ENCODE data around the gene DNAH5.
A peak's percentile ranks its signal among the peaks of the same experiment; 100 is the strongest.

The DNAH5 gene

GRCh38 chr5:13976867-13977830, 32.7 kb upstream of the DNAH5 start:
- TF ChIP-seq POLR2AphosphoS5 (IDR thresholded peaks at IDR 0.05; ENCODE audit: low read depth, low read length) (no peak), POLR2A (IDR thresholded peaks at IDR 0.05; ENCODE audit: low read depth, low read length) (no peak), TAF1 (IDR thresholded peaks at IDR 0.05; ENCODE audit: borderline replicate concordance, low read depth, low read length) (no peak)
- no peak for DNase-seq (ENCODE audit: insufficient read length)
- no peak for FAIRE-seq

- FAIRE-seq = no peak
- no peak for DNase-seq (ENCODE audit: insufficient read length)
- no peak for TF ChIP-seq POLR2A (IDR thresholded peaks at IDR 0.05; ENCODE audit: low read depth, low read length)
- no peak for TF ChIP-seq TAF1 (IDR thresholded peaks at IDR 0.05; ENCODE audit: borderline replicate concordance, low read depth, low read length)
- no peak for TF ChIP-seq POLR2AphosphoS5 (IDR thresholded peaks at IDR 0.05; ENCODE audit: low read depth, low read length)
Measured at GRCh38 chr5:13976223-13976622, 31.7 kb upstream of the DNAH5 start.

GRCh38 chr5:13975246-13975645, 30.8 kb upstream of the DNAH5 start:
- TF ChIP-seq POLR2AphosphoS5 (IDR thresholded peaks at IDR 0.05; ENCODE audit: low read depth, low read length) (no peak), POLR2A (IDR thresholded peaks at IDR 0.05; ENCODE audit: low read depth, low read length) (no peak), TAF1 (IDR thresholded peaks at IDR 0.05; ENCODE audit: borderline replicate concordance, low read depth, low read length) (no peak)
- DNase-seq (ENCODE audit: insufficient read length) = no peak
- no peak for FAIRE-seq

DNA sequence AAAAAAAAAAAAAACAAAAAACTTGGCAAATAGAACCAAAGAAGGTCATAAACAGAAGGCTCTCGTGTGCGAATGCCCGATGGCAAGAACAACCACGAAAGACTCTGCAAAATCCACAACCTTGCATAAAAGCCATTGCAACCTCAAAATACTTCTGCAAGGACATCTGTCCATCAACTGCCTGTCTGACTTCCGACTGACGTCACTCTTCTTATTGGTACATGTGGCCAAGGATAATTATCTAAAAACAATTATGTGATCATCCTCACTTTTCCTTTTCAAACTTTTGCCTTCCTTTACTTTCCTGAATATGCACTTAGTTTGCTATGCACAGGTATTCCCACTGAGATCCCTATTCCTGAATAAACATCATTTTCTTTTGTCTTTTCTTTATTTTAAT, 29.2 kb upstream of the DNAH5 start:
- TF ChIP-seq TAF1 (IDR thresholded peaks at IDR 0.05; ENCODE audit: borderline replicate concordance, low read depth, low read length) (no peak), POLR2AphosphoS5 (IDR thresholded peaks at IDR 0.05; ENCODE audit: low read depth, low read length) (no peak), POLR2A (IDR thresholded peaks at IDR 0.05; ENCODE audit: low read depth, low read length) (no peak)
- no peak for FAIRE-seq
- DNase-seq (ENCODE audit: insufficient read length) = no peak

DNA sequence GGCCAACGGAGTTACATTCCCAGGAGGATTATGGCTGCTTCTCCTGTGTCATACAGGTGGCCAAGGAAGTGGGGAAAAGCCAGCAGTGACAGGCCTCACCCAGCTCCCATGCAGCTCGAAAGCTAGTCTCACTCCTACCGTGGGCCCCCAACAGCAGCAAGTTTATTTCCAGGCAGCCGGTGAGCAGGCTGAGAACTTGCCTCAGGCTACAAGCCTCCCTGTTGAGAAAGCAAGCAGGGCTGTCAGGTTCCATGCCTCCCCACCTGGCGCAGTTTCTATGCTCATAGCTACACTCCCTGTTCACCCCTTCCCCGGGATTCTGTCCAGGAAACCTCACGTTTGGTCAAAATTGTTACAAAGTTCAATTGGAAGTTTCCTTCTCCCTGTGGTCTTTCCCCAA, 27.5 kb upstream of the DNAH5 start:
- TF ChIP-seq POLR2AphosphoS5 (IDR thresholded peaks at IDR 0.05; ENCODE audit: low read depth, low read length) (no peak), POLR2A (IDR thresholded peaks at IDR 0.05; ENCODE audit: low read depth, low read length) (no peak), TAF1 (IDR thresholded peaks at IDR 0.05; ENCODE audit: borderline replicate concordance, low read depth, low read length) (no peak)
- no peak for DNase-seq (ENCODE audit: insufficient read length)
- FAIRE-seq = no peak

GRCh38 chr5:13957032-13957645, 12.7 kb upstream of the DNAH5 start:
- DNase-seq (ENCODE audit: insufficient read length) (no peak), FAIRE-seq (peak; percentile 78)
- TF ChIP-seq POLR2A (IDR thresholded peaks at IDR 0.05; ENCODE audit: low read depth, low read length) (no peak), TAF1 (IDR thresholded peaks at IDR 0.05; ENCODE audit: borderline replicate concordance, low read depth, low read length) (no peak), POLR2AphosphoS5 (IDR thresholded peaks at IDR 0.05; ENCODE audit: low read depth, low read length) (no peak)

DNA sequence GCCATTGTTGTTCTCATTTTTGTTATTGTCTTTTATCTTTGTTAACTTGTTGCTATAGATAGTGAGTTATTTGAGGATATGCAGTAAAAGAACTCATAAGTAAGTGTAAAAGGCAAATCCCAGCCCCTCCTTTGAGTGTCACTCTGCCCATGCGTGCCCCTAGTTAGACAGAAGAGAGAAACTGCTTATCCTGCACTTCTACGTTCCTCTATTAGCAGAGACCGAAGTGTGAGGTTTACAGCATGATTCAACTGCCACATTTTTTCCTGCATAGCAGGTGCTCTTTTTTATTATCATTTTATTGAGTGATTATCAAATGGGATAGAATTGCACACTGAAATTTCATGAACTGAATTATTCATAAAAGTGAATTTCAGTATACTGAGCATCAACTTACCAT, 12.0 kb upstream of the DNAH5 start:
- TF ChIP-seq TAF1 (IDR thresholded peaks at IDR 0.05; ENCODE audit: borderline replicate concordance, low read depth, low read length) (no peak), POLR2AphosphoS5 (IDR thresholded peaks at IDR 0.05; ENCODE audit: low read depth, low read length) (no peak), POLR2A (IDR thresholded peaks at IDR 0.05; ENCODE audit: low read depth, low read length) (no peak)
- DNase-seq (ENCODE audit: insufficient read length) (no peak), FAIRE-seq (no peak)

DNA sequence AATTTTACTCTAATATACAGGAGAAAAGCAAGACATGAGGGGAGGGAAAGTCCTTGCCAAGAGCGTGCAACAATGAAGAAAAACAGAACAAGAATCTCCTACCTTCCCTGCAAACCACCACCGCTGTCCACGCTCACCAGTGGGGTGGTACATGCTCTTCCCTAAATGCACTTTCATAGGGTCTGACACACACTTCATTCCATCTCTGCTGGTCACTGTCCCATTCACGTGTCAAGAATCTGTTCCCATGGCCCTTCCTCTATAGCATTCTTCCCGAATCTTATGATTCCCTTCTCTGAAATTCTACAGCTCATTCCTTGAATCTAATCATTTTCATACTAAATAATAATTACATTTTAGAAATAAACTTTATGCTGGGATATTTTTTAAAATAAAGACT, 11.4 kb upstream of the DNAH5 start:
- no peak for TF ChIP-seq POLR2A (IDR thresholded peaks at IDR 0.05; ENCODE audit: low read depth, low read length)
- no peak for FAIRE-seq
- no peak for DNase-seq (ENCODE audit: insufficient read length)

DNA sequence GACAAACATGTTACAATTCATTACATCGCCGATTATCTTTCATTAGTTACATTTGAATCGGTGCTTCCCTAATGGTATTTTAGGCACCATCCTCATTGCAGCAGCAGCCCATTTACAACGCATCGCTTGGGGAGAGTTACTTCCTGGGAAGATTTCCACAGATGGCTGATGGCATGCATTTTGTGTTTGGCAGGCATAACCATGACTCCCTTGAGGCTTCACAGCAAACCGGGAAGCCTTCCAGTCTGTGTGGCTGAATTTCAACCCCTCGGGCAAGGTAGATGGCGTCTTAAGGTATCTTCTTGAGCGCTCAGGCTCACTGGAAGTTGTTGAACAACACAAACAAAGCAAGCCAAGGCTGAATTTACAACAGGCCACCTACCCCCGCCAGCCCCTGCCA, 1.6 kb upstream of the DNAH5 start:
- no peak for DNase-seq (ENCODE audit: insufficient read length)
- TF ChIP-seq POLR2A (IDR thresholded peaks at IDR 0.05; ENCODE audit: low read depth, low read length) (no peak), POLR2AphosphoS5 (IDR thresholded peaks at IDR 0.05; ENCODE audit: low read depth, low read length) (no peak), TAF1 (IDR thresholded peaks at IDR 0.05; ENCODE audit: borderline replicate concordance, low read depth, low read length) (no peak)
- FAIRE-seq = no peak

DNA sequence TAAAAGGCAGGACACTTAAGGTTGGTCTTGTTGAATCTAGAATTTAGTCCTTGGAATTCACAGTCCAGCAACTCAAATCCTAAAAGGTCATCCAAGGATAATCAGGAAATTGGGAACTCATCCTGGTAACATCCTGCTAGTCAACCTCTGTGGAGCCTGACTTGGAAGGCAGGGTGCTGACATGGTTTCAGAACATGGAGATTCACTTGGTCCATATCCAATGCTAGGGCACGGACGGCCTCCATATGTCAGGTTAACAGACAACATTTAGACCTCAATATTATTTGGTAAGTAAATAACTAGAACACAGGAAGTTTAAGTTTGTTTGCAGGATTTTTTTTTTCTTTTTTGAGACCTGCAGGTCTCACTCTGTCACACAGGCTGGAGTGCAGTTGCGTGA, 783 bp upstream of the DNAH5 start:
- TF ChIP-seq POLR2AphosphoS5 (IDR thresholded peaks at IDR 0.05; ENCODE audit: low read depth, low read length) (no peak), TAF1 (IDR thresholded peaks at IDR 0.05; ENCODE audit: borderline replicate concordance, low read depth, low read length) (no peak), POLR2A (IDR thresholded peaks at IDR 0.05; ENCODE audit: low read depth, low read length) (no peak)
- no peak for DNase-seq (ENCODE audit: insufficient read length)
- no peak for FAIRE-seq

DNA sequence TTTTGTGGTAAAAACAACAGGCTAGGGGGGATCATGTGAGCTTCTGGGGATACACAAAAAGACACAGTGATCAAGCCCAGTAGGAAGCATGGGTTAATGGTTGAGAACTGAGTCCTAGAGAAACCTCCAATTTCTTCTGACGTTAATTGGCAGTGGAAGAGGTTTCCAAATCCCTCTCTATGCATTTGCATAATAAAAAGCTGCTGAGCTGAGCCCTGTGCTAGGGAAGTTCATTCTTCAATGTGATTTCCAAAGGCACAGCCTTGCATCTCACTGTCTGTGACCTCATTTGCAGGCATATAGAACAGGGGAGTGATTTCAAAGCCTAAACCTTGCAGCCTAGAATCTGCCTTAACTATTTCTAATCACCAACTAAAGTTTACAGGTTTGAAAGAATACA, 812 bp downstream of the DNAH5 start:
- TF ChIP-seq TAF1 (IDR thresholded peaks at IDR 0.05; ENCODE audit: borderline replicate concordance, low read depth, low read length) (no peak), POLR2A (IDR thresholded peaks at IDR 0.05; ENCODE audit: low read depth, low read length) (no peak), POLR2AphosphoS5 (IDR thresholded peaks at IDR 0.05; ENCODE audit: low read depth, low read length) (no peak)
- FAIRE-seq (no peak), DNase-seq (ENCODE audit: insufficient read length) (no peak)

DNA sequence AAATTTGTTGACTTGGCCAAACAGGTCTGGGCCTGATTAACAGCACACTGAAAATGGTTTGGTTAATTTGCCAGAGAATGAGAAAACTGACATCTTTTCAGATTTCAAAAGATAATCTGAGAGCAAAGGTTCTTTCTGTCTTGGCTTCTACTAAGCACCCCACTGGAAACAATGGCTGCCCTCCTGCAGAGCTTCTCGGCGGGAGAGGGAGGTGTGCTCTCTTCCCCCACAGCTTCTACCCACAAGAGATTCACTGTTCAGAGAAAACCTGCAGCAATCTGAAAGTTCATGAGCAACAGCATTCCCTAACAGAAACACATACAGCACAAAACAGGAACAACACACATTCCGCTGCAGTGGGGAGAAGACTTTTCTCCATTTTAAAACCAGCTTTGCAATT, 3.0 kb downstream of the DNAH5 start:
- no peak for DNase-seq (ENCODE audit: insufficient read length)
- FAIRE-seq = no peak
- TF ChIP-seq POLR2A (IDR thresholded peaks at IDR 0.05; ENCODE audit: low read depth, low read length) (no peak), TAF1 (IDR thresholded peaks at IDR 0.05; ENCODE audit: borderline replicate concordance, low read depth, low read length) (no peak), POLR2AphosphoS5 (IDR thresholded peaks at IDR 0.05; ENCODE audit: low read depth, low read length) (no peak)
